ENCODE measurements around the gene TRPM6.
"Not testable (repeated sequence)": the region's sequence is repeated elsewhere in the genome, so short reads cannot be mapped to it uniquely, and the experiment has no call there.

GRCh38 chr9:74853024-74853423 lies 34.7 kb downstream of the TRPM6 start:
- TF ChIP-seq POLR2A (IDR thresholded peaks at IDR 0.05); CTCF (IDR thresholded peaks at IDR 0.05 in 4 of 5, conservative IDR thresholded peaks at IDR 0.05 in 1 of 5): not testable (repeated sequence)

Measured in gastrocnemius medialis (tissue), 4 donors.